Glomerular visceral epithelial cell (primary cell): ENCODE measurements around the gene ZNF581.
A peak's percentile ranks its signal among the peaks of the same experiment; 100 is the strongest.

Experiments used
- DNase-seq: peaks from one replicate; pipeline ENCODE4 v3.0.0-alpha.2; 2016; ENCODE audit errors: extremely low spot score

The ZNF581 gene

DNA sequence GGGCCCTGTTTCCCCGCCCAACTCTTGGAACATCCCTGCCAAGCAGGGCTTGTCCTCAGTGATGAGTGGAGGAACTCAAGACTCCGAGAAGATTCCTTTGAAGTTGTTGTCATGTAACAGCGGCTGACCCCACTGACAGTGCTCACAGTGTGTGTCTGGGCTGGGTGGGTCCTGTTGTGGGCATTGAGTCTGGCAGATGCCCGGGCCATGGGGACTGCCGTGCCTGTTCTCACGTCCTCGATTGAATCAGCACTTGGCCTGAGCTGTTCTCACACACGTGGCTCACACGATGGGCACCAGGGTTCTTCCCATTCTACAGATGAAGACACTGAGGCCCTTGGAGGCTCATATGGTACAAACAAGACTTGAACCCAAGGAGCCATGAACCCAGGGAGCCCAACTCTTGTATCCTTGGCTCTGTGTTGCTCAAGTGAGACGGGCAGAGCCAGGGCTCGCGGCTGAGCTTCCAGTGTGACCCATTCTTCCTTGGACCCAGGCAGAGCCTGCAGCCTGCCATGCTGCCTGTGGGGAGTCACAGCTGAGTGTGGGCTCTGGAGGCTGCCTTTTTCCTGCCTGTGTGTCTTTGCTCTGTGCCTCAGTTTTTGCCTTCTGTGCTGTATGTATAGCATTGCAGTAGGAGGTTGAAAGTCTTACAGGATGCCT is 23.0 kb downstream of the ZNF581 start:
- no peak for DNase-seq

GRCh38 chr19:55667006-55667381 is 23.5 kb downstream of the ZNF581 start:
- DNase-seq, result no peak

DNA sequence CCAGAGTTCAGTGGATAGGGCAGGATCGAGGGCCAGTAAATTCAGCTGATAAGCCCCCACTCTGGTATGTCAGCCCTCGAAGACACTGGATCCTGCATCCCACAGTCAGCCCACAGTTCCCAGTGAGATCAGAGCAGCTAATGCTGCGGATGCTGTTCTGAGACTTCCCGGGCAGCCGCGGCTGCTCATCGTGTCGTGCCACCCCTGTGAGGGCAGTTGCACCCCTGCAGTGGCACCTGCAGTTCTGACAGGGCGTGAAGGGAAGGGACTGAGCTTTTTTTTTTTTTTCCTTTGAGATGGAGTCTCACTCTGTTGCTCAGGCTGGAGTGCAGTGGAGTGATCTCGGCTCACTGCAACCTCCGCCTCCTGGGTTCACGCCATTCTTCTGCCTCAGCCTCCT is 24.1 kb downstream of the ZNF581 start:
- no peak for DNase-seq

DNA sequence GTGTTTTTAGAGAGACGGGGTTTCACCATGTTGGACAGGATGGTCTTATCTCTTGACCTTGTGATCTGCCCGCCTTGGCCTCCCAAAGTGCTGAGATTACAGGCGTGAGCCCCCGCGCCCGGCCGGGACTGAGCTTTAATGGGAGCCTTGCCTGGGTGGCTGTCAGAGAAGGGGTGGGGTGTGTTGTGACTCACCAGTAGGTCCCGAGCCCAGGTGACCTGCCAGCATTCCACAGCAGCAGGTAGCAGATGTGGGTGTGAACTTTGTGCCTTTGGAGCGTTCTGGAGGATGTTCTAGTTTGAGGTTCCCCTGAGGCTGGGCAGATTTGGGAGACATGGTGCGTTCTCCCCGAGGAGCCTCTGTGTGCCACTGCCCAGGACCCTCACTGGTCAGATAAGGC is 24.5 kb downstream of the ZNF581 start:
- no peak for DNase-seq

- DNase-seq, result no peak
Observed at GRCh38 chr19:55668603-55669348, 25.3 kb downstream of the ZNF581 start.

- DNase-seq, result no peak
Observed at GRCh38 chr19:55669418-55670279, 26.2 kb downstream of the ZNF581 start.

- DNase-seq, result no peak
Observed at GRCh38 chr19:55670280-55671053, 27.0 kb downstream of the ZNF581 start.

GRCh38 chr19:55671054-55671378 is 27.6 kb downstream of the ZNF581 start:
- no peak for DNase-seq

- DNase-seq, result no peak
Observed at GRCh38 chr19:55672418-55672817, 29.0 kb downstream of the ZNF581 start.

- no peak for DNase-seq
Observed at GRCh38 chr19:55673465-55673864, 30.0 kb downstream of the ZNF581 start.

DNA sequence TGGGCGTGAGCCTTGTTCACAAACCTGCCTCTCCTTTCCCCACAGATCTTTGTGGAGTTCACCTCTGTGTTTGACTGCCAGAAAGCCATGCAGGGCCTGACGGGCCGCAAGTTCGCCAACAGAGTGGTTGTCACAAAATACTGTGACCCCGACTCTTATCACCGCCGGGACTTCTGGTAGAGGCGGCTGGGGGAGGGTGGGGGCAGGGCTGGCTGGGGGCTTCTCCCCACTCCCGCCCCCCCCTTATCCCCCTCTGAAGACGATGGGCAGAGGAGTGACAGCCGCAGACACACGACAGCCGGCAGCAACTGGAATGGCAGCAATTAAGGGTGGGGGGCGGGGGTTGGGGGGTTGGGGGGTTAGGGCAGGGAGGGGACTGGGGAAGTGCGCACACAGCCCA is 30.4 kb downstream of the ZNF581 start:
- no peak for DNase-seq

- DNase-seq, result no peak
Observed at GRCh38 chr19:55674459-55674840, 31.0 kb downstream of the ZNF581 start.

DNA sequence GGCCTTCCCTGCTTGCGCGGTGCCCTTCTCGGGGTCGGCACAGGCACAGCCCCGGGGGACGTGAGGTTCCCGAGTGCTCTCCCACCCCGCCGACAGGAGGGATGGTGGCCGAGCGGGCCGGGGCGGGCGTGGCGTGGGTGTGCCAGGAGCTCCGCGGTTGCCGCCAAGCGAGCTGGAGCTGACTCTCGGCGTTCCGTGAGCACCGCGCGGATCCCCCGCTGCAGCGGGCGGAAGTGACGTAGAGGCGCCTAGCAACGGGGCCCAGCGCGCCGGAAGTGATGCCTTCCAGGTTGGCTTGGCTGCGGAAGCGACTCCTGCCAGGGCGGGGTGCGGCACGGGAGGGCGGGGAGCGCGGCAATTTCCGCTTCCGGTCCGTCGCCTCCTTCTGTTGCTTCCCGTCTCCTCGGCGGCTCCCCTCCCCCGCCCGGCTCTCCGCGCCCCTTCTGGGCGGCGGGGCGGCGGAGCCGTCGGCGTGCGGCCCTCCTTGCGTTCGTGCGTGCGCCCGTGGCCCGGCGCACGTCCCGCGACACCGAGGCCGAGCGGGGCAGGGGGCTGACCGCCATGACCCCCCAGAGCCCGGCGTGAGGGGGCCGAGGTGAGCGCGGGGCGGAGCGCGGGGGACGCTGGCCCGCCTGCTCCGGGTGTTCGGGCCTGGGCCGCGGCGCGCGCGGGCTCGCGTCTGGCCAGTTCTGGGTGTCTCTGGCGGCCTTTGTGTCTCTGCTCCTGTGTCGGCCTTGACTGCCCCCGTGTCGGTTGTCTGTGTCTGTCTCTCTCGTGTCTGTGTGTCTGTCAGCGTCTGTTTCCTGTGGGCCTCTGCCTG is 31.6 kb downstream of the ZNF581 start, which contains the start of gene EPN1:
Gene EPN1 (plus strand): TSS at position 386 of the 820 bp plus-strand sequence. CDS start 3,402 bp downstream, outside the sequence.
- peak; percentile 97 for DNase-seq

GRCh38 chr19:55675661-55676354 is 32.4 kb downstream of the ZNF581 start:
- DNase-seq, result no peak

GRCh38 chr19:55676383-55676782 is 32.9 kb downstream of the ZNF581 start:
- no peak for DNase-seq

DNA sequence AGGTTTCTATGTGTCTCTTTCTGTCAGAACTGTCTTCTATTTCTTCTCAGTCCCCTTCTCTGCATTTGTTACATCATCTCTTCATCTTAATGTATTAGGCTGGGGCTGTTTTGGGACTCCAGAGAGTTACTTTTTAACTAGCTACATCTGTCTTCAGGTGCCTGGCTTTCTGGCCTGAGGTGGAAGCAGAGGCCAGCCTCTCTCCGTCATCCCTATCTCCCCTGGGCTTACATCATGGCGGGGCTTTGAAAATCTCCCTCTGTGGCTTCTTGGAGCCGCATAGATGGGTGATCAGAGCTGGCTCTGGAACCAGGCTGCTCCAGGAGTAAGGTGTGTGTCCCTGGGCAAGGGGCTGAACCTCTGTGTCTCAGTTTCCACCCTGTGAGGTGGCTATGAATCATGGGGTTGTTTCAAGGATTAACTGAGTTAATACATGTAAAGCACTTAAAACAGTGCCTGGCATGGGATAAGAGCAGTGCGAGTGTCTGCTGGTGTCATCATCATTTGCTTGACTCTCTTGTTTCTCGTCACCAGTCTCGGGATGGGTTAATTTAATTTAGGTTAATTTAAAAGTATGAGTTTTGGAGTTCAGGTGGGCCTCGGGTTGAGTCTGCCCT is 33.5 kb downstream of the ZNF581 start:
- no peak for DNase-seq

DNA sequence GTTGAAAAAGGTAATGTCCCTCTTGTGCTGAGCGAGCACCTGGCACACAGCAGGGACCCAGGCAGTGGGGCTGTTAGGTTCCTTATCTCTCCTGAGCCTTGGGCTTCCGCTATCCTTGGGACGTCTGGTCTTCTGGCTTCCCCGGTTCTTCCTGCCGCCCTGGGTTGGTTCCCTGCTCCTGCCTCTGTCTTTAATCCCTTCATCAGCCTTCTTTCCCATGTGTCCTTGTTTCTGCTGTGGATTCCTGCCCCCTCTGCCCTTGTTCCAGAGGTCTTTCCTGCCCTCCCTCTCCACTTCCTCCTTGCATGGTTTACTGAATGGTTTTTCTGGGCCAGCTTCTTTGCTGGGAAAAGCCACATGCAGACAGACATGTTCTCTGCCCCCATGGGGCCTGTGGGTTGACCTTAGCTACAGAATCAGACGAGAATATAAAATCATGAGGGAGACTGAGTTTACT is 34.2 kb downstream of the ZNF581 start:
- no peak for DNase-seq

DNA sequence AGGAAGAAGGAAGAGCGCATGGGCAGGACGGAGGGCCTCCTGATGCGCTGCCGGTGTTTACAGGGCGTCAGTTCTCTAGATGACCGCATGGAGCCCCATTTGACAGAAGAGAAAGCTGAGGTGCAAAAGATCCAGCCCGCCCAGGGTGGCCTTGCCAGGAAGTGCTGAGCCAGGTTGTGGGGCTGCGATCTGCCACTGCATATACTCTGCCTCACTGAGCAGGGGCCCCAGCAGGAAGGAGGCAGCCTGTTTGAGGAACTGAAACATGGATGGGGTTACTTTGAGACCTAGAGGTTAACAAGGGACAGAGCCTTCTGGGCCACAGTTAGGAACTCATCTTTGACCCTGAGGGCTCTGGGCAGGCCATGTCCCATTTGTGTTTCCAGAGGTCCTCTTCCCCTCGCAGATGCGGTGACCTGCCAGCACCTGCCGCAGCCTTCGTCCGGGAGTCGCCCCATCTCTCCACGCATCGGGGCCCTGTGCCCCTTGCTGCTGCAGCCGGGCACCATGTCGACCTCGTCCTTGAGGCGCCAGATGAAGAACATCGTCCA is 34.7 kb downstream of the ZNF581 start:
- no peak for DNase-seq
